T-cell (primary cell): ENCODE data around the gene EPN3. TPM values are rescaled to one million over a fixed set of nuclear protein-coding genes. Genes with fewer than 3 reads are reported as not detected.

Experiments used
- ATAC-seq, 4 experiments: fragments of 200-7000 bp in 3 of 4; fragments of 150-1000 bp in 1 of 4; cut with Tn5 transposase; replicated peaks in 1 of 4; 1 replicate in 3 of 4; 2 replicates in 1 of 4; pipeline ENCODE4 v1.10.0; 2021; ENCODE audit warnings: moderate library complexity in 3 of 4, mild to moderate bottlenecking in 2 of 4, moderate number of reproducible peaks in 1 of 4
- CTCF ChIA-PET, 2 donors: fragments of 300-600 bp; sonication (Branson Sonifier 250); formaldehyde crosslinking; loops; one replicate each; lab custom pipeline; 2022; ENCODE audit warnings: antibody characterized with exemption in 2 of 2; lab: Charles Lee
- POLR2A ChIA-PET, 2 donors: fragments of 300-600 bp; sonication (Branson Sonifier 250); formaldehyde crosslinking; loops; one replicate each; lab custom pipeline; 2022; ENCODE audit warnings: antibody characterized with exemption in 2 of 2; lab: Charles Lee
- DNase-seq, 35 experiments: peaks; one replicate each; pipeline versions ENCODE4 v3.0.0 to v3.0.0-alpha.2; 2013 to 2023
- H3K27ac ChIP-seq: one replicate; pipeline ENCODE4 v1.5.1; 2013; ENCODE audit warnings: low read length
- H3K27me3 ChIP-seq, 2 experiments: replicated peaks in 1 of 2; 1 replicate in 1 of 2; 2 replicates in 1 of 2; pipeline versions ENCODE4 v1.6.1 to v1.7.0; 2013; ENCODE audit warnings: low read length in 1 of 2, mixed read lengths in 1 of 2; ENCODE audit not compliant: control insufficient read depth in 2 of 2, insufficient read depth in 2 of 2; ENCODE audit errors: extremely low read depth in 1 of 2
- H3K36me3 ChIP-seq, 2 donors: 1 replicate in 1 of 2; 2 replicates in 1 of 2; pipeline versions ENCODE4 v1.6.1 to v1.7.0; 2013; ENCODE audit warnings: low read length in 1 of 2; ENCODE audit not compliant: control insufficient read depth in 2 of 2, insufficient read depth in 1 of 2; ENCODE audit errors: extremely low read depth in 1 of 2
- H3K4me1 ChIP-seq, 2 experiments: 1 replicate in 1 of 2; 2 replicates in 1 of 2; pipeline versions ENCODE4 v1.6.1 to v1.7.0; 2013; ENCODE audit warnings: low read length in 2 of 2, mixed read lengths in 1 of 2; ENCODE audit not compliant: insufficient read depth in 2 of 2, control insufficient read depth in 1 of 2; ENCODE audit errors: extremely low read depth in 1 of 2
- H3K4me3 ChIP-seq, 2 donors: 1 replicate in 1 of 2; 2 replicates in 1 of 2; pipeline versions ENCODE4 v1.5.1 to v1.7.0; 2013; ENCODE audit warnings: mild to moderate bottlenecking in 2 of 2, low read length in 1 of 2, moderate library complexity in 1 of 2; ENCODE audit not compliant: control insufficient read depth in 1 of 2; ENCODE audit errors: extremely low read depth in 1 of 2
- H3K9me3 ChIP-seq: 2 replicates; pipeline ENCODE4 v1.7.0; 2013
- H3K27ac Mint-ChIP-seq, 2 donors: one replicate each; pipeline ENCODE4 v1.8.0; 2020 to 2021; ENCODE audit warnings: mild to moderate bottlenecking in 2 of 2, mixed read lengths in 2 of 2
- H3K27me3 Mint-ChIP-seq, 2 donors: one replicate each; pipeline ENCODE4 v1.8.0; 2021 to 2022; ENCODE audit warnings: mixed read lengths in 2 of 2
- H3K36me3 Mint-ChIP-seq: one replicate; pipeline ENCODE4 v1.8.0; 2021; ENCODE audit warnings: mixed read lengths
- H3K4me1 Mint-ChIP-seq, 3 donors: one replicate each; pipeline ENCODE4 v1.8.0; 2020 to 2022; ENCODE audit warnings: mixed read lengths in 3 of 3, mild to moderate bottlenecking in 1 of 3
- H3K4me3 Mint-ChIP-seq, 3 donors: one replicate each; pipeline ENCODE4 v1.8.0; 2020 to 2022; ENCODE audit warnings: mild to moderate bottlenecking in 3 of 3, mixed read lengths in 3 of 3, moderate library complexity in 3 of 3
- H3K9me3 Mint-ChIP-seq, 3 donors: one replicate each; pipeline ENCODE4 v1.8.0; 2020 to 2022; ENCODE audit warnings: mixed read lengths in 3 of 3
- WGBS: methylation state at CpG from one replicate; pipeline ENCODE4 v1.1.5; 2013; ENCODE audit warnings: missing lambda C conversion rate; ENCODE audit not compliant: insufficient coverage; 5-methylcytosine and 5-hydroxymethylcytosine counted together
- total RNA-seq, 35 experiments: library from RNA in 6 of 35; stranded (reverse) in 6 of 35; fragments of 120-200 nt in 1 of 35; gene quantifications; one replicate each; pipeline versions ENCODE4 v1.2.1 to v1.2.4 and lab custom pipeline; 2013 to 2026

The EPN3 gene
- total RNA-seq: under 1 TPM in 2 of 5 donors, not detected in 3; 0.08 to 0.44 TPM
- total RNA-seq (2013): 0.04 TPM
- 0 to 0.25 (median 0) reads per million in 29 experiments for total RNA-seq (lab: John Stamatoyannopoulos, UW)

DNA sequence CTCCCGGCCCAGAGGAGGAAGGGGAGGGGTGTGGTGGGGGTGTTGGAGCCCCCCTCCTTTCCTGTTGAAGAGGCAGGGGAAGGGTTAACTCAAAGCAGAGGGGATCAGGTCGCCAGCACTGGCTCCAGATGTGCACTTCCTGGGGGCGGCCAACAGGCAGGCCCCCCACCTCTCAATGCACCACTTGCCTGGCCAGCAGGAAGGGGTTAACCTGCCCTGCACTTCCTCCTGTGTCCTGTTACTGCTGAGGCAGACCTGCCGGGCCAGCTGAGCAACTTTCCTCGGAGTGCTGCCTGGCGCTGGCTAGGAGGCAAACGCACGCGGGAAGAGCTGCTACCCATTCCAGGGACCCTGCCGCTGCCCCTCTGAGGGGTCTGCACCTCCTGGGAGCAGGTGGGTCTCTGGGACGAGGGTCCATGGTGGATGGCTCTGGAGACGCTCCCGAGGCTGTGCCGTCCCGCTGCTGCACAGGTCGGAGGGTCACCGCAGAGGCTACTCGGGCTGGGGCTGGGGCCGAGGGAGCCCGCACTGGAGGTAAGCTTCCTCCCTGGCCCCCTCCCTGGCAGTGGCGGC, at the start of gene EPN3:
Gene EPN3 (plus strand): TSS at position 284 of the 573 bp plus-strand sequence. CDS start 3,822 bp downstream, outside the sequence.
- peaks cover 2 to 24% of the 10 kb centered on the region in 2 experiments for H3K4me1 ChIP-seq
- ChIA-PET POLR2A (no interaction called here), CTCF (no interaction called here)
- Mint-ChIP-seq H3K4me1 (peaks cover 12 to 21% (median 18%) of the 10 kb centered on the region in 3 donors), H3K9me3 (no peaks in the 10 kb centered on the region), H3K4me3 (peak within 1 kb of the TSS in 1 of 3 donors; percentile 62), H3K36me3 (no peaks in the 10 kb centered on the region), H3K27ac (no peak within 1 kb of the TSS), H3K27me3 (peaks cover 41 to 72% of the 10 kb centered on the region in 2 donors)
- no peak for DNase-seq
- peaks cover 4 to 90% of the 10 kb centered on the region in 2 experiments for H3K27me3 ChIP-seq
- no peak within 1 kb of the TSS for H3K4me3 ChIP-seq
- H3K36me3 ChIP-seq: no peaks in the 10 kb centered on the region
- 8% methylated on average over 18 of the region's 21 CpGs for WGBS
- no peak within 1 kb of the TSS for H3K27ac ChIP-seq
- peak in 2 of 4 experiments; percentile 30 to 35 for ATAC-seq
- no peaks in the 10 kb centered on the region for H3K9me3 ChIP-seq

DNA sequence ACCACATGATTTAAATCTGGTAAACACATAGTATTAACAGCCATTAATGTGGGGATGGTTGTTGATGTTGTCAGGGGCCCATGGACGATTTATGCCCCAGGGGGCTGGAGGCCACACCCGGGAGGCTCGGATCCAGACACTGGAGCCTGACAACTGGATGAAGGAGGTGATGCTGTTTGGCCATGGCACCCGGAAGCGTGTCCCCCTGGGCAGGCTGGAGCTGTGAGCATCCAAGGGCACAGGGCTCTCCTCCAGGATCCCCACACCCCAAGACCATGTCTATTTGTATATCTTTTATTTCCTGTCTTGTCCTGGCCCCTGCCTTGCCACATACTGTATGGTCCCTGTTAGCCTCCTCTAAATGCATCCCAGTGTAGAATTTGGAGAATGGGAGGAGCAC, 49.3 kb upstream of the EPN3 start:
- H3K36me3 ChIP-seq: peaks cover 19 to 45% of the 10 kb centered on the region in 2 donors
- 100% methylated on average over 1 of the region's 5 CpGs for WGBS

DNA sequence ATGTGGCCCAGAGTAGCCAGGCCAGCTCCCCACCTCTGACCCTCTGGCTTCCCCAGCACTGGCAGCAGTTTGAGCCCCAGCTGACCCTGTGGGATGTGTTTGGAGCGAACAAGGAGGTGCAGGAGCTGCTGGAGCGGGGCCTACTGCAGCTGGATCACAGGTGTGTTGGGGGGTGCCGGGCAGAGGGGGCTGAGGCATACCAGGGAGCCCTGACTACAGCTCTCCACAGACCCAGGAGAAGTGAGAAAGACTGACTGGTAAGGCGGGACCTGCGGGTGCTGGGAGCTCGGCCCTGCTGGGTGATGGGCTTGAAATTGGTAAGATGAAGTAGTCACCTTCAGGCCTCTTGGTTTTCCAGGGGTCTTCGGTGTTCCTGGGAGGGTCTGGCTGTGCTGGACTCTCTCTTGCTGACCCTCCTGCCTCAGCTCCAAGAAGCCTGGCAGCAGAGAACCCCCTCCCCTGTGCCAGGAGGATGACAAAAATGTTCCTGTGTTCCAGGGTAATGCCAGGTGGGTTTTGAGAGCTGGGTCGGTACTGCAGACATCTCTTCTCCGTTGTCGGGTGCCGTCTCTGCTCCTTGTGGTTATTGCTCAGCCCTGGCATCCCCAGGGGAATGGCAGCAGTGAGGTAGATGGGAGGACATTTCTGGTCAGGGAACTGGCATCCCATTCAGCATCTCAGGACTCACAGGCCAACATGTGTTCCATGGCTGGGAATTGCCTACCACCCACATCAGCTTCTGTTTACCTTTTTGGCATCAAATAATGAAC, 48.0 kb upstream of the EPN3 start:
- Histone ChIP-seq H3K4me3 (no peak overlapping the region), H3K36me3 (peaks cover 19 to 45% of the 10 kb centered on the region in 2 donors), H3K4me1 (peaks cover 2 to 5% of the 10 kb centered on the region in 2 experiments), H3K9me3 (no peaks in the 10 kb centered on the region), H3K27me3 (no peaks in the 10 kb centered on the region), H3K27ac (no peak overlapping the region)
- ChIA-PET CTCF (interaction anchor here (0.5 to 0.9 kb wide), 2 partner anchors 9 to 116 kb away, joined by 3 to 5 read pairs; no protein-coding TSS in a partner anchor), POLR2A (interaction anchor here (0.5 to 0.8 kb wide), 3 partner anchors 20 to 1567 kb away, joined by 3 to 22 read pairs (median 4); no protein-coding TSS in a partner anchor)
- Mint-ChIP-seq H3K27me3 (no peaks in the 10 kb centered on the region), H3K9me3 (no peaks in the 10 kb centered on the region), H3K36me3 (peaks cover 20% of the 10 kb centered on the region), H3K4me1 (peaks cover 16 to 18% (median 17%) of the 10 kb centered on the region in 3 donors), H3K4me3 (no peak overlapping the region), H3K27ac (no peak overlapping the region)
- ATAC-seq (no peak), DNase-seq (no peak)
- WGBS: 100% methylated on average over 2 of the region's 11 CpGs

More for the DNA sequence above, 49.3 kb upstream of the EPN3 start:
- Histone ChIP-seq H3K27ac (no peak overlapping the region), H3K27me3 (no peaks in the 10 kb centered on the region), H3K9me3 (no peaks in the 10 kb centered on the region), H3K4me3 (no peak overlapping the region), H3K4me1 (peaks cover 3 to 10% of the 10 kb centered on the region in 2 experiments)
- H3K27me3 Mint-ChIP-seq: no peaks in the 10 kb centered on the region
- peaks cover 20% of the 10 kb centered on the region for H3K36me3 Mint-ChIP-seq
- ATAC-seq (no peak), DNase-seq (no peak)
- H3K4me1 Mint-ChIP-seq: peaks cover 22 to 25% (median 23%) of the 10 kb centered on the region in 3 donors
- H3K9me3 Mint-ChIP-seq: no peaks in the 10 kb centered on the region
- ChIA-PET CTCF (interaction anchor here in 1 of 2 donors (0.6 kb wide), 1 partner anchor 53 kb away, joined by 3 read pairs; no protein-coding TSS in a partner anchor), POLR2A (no interaction called here)
- no peak overlapping the region for H3K4me3 Mint-ChIP-seq
- H3K27ac Mint-ChIP-seq: no peak overlapping the region

DNA sequence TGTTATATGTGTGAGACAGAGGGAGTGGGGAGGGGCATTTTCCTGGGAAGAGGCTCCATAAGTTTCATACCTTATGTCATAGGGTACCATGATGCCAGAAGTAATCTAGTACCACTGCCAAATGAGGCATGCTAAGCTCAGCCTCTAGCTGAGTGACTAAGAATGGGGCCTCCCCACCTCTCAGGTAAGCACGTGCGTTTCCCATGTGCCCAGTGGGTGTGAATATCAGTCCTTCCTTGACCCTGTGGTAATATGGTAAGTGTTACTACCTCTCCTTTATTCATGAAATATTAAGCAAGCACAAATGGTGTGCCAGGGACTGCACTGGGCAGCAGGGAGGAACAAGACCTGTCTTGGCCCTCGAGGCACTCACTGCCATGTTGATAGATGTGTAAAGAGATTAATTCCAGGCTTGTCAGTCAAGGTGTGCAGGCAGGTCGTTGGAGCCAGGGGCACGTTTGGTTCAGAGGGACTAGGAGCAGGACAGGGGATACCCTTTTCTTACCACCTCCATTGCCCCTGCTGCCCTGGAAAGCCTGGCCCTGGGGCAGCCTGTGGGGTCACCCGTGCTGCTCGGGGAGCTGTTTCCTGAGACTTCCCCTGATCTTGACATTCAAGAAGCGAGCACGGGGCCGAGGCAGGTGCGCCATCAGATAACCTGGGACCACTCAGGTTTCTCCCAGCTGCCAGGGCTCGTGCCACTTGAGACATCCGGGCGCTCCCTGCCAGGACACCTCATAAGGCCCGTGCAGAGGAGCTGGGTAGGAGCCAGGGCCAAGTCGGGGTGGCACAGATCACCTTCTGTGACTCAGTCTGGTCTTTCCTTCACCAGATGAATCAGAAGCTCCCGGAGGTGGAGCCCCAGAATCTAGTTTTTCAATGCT, 45.1 kb upstream of the EPN3 start:
- ChIA-PET CTCF (interaction anchor here (0.5 to 0.6 kb wide), 2 partner anchors 78 to 204 kb away, joined by 3 read pairs; no protein-coding TSS in a partner anchor), POLR2A (interaction anchor here in 1 of 2 donors (0.6 kb wide), 1 partner anchor 8 kb away, joined by 5 read pairs; no protein-coding TSS in a partner anchor)
- no peak overlapping the region for H3K4me3 ChIP-seq
- H3K4me1 Mint-ChIP-seq: peaks cover under 1 to 5% (median 4%) of the 10 kb centered on the region in 3 donors
- H3K4me3 Mint-ChIP-seq: no peak overlapping the region
- no peaks in the 10 kb centered on the region for H3K27me3 ChIP-seq
- no peaks in the 10 kb centered on the region for H3K4me1 ChIP-seq
- H3K36me3 ChIP-seq: peaks cover 15 to 35% of the 10 kb centered on the region in 2 donors
- no peak for ATAC-seq
- no peak overlapping the region for H3K27ac ChIP-seq
- WGBS: 87% methylated on average over 14 of the region's 17 CpGs
- H3K36me3 Mint-ChIP-seq: peaks cover 20% of the 10 kb centered on the region
- no peaks in the 10 kb centered on the region for H3K9me3 Mint-ChIP-seq
- H3K27me3 Mint-ChIP-seq: no peaks in the 10 kb centered on the region
- DNase-seq: no peak
- no peaks in the 10 kb centered on the region for H3K9me3 ChIP-seq
- no peak overlapping the region for H3K27ac Mint-ChIP-seq

DNA sequence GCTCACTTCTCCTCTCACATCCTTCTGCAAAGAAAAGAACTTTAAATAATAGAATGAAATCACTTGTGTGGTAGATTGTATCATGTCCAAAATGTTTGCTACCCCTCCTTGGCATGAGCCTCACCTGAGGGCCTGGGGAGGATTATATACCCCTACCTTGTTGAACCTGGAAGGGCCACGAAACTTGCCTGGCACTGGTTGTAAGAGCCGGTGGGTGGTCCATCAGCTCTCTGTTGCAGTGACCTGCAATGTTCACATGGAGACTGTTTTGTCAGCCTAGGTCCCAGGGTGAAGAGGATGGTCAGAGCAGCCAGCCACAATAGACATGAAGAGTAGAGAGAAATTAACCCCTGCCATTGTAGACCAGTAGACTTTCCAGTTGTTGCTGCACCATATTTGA, 43.7 kb upstream of the EPN3 start:
- H3K27me3 Mint-ChIP-seq: no peaks in the 10 kb centered on the region
- ATAC-seq: no peak
- no peaks in the 10 kb centered on the region for H3K27me3 ChIP-seq
- POLR2A ChIA-PET: no interaction called here
- H3K4me1 ChIP-seq: no peaks in the 10 kb centered on the region
- no peak for DNase-seq
- H3K4me3 Mint-ChIP-seq: no peak overlapping the region
- H3K36me3 ChIP-seq: peaks cover 6 to 26% of the 10 kb centered on the region in 2 donors
- H3K9me3 ChIP-seq: no peaks in the 10 kb centered on the region
- H3K27ac ChIP-seq: no peak overlapping the region
- CTCF ChIA-PET: no interaction called here
- H3K27ac Mint-ChIP-seq: no peak overlapping the region
- 69% methylated on average over 2 of the region's 2 CpGs for WGBS
- no peaks in the 10 kb centered on the region for H3K4me1 Mint-ChIP-seq
- H3K36me3 Mint-ChIP-seq: peaks cover 11% of the 10 kb centered on the region
- H3K4me3 ChIP-seq: no peak overlapping the region
- H3K9me3 Mint-ChIP-seq: no peaks in the 10 kb centered on the region
